GM23338 (cell line): ENCODE results near the gene UBASH3B. TPM values are rescaled to one million over a fixed set of nuclear protein-coding genes. Genes with fewer than 3 reads are reported as not detected.

Experiments
- ATAC-seq: fragments of 200-7000 bp; cut with Tn5 transposase; 3 replicates; pipeline ENCODE4 v1.9.1; 2020
- DNase-seq: peaks from one replicate; pipeline ENCODE4 v3.0.0-alpha.2; 2015; ENCODE audit warnings: low spot score
- H2AFZ ChIP-seq: fragments of 200-600 bp; sonication (generic); 2 replicates; pipeline ENCODE4 v1.8.0; 2016; ENCODE audit warnings: antibody characterized with exemption, mild to moderate bottlenecking, moderate library complexity
- H3F3A ChIP-seq: fragments of 200-600 bp; sonication (generic); replicated peaks from 2 replicates; pipeline ENCODE4 v1.8.0; 2017; ENCODE audit warnings: antibody characterized with exemption, mixed run types, low read depth
- H3K27ac ChIP-seq: fragments of 200-600 bp; sonication (generic); 2 replicates; pipeline ENCODE4 v1.6.1; 2016; ENCODE audit warnings: low read depth
- H3K27me3 ChIP-seq: fragments of 200-600 bp; sonication (generic); 2 replicates; pipeline ENCODE4 v1.8.0; 2016; ENCODE audit warnings: mild to moderate bottlenecking, mixed run types, moderate library complexity; ENCODE audit not compliant: insufficient read depth
- H3K36me3 ChIP-seq: fragments of 200-600 bp; sonication (generic); 2 replicates; pipeline ENCODE4 v1.8.0; 2016; ENCODE audit warnings: mild to moderate bottlenecking; ENCODE audit not compliant: insufficient read depth
- H3K4me1 ChIP-seq: fragments of 200-600 bp; sonication (generic); 2 replicates; pipeline ENCODE4 v1.8.0; 2016; ENCODE audit warnings: mild to moderate bottlenecking, moderate library complexity; ENCODE audit not compliant: insufficient read depth
- H3K4me2 ChIP-seq: fragments of 200-600 bp; sonication (generic); 2 replicates; pipeline ENCODE4 v1.7.1; 2017; ENCODE audit warnings: mixed run types
- H3K4me3 ChIP-seq: fragments of 200-600 bp; sonication (generic); 2 replicates; pipeline ENCODE4 v1.6.1; 2016; ENCODE audit warnings: mixed run types
- H3K79me2 ChIP-seq: fragments of 200-600 bp; sonication (generic); replicated peaks from 2 replicates; pipeline ENCODE4 v1.8.0; 2017; ENCODE audit warnings: mild to moderate bottlenecking; ENCODE audit not compliant: insufficient read depth
- H3K9me2 ChIP-seq: fragments of 200-600 bp; sonication (generic); 2 replicates; pipeline ENCODE4 v1.8.0; 2017; ENCODE audit not compliant: insufficient read depth
- H4K20me1 ChIP-seq: fragments of 200-600 bp; sonication (generic); replicated peaks from 2 replicates; pipeline ENCODE4 v1.8.0; 2017; ENCODE audit warnings: mild to moderate bottlenecking; ENCODE audit not compliant: insufficient read depth
- H3K27ac Mint-ChIP-seq: 2 replicates; pipeline ENCODE4 v1.8.0; 2020; ENCODE audit warnings: inconsistent platforms, mild to moderate bottlenecking, moderate library complexity, mixed read lengths
- H3K27me3 Mint-ChIP-seq: 3 replicates; pipeline ENCODE4 v1.8.0; 2022; ENCODE audit warnings: low read depth, mild to moderate bottlenecking, moderate library complexity, mixed read lengths, inconsistent platforms; ENCODE audit not compliant: insufficient read depth, poor library complexity
- H3K36me3 Mint-ChIP-seq: 3 replicates; pipeline ENCODE4 v1.8.0; 2021; ENCODE audit warnings: low read depth, mild to moderate bottlenecking, inconsistent platforms, moderate library complexity, mixed read lengths
- H3K4me1 Mint-ChIP-seq: 3 replicates; pipeline ENCODE4 v1.8.0; 2020; ENCODE audit warnings: mild to moderate bottlenecking, inconsistent platforms, mixed read lengths
- H3K4me3 Mint-ChIP-seq: 3 replicates; pipeline ENCODE4 v1.8.0; 2021; ENCODE audit warnings: moderate library complexity, mild to moderate bottlenecking, inconsistent platforms, mixed read lengths
- H3K9me3 Mint-ChIP-seq: 3 replicates; pipeline ENCODE4 v1.8.0; 2020; ENCODE audit warnings: moderate library complexity, mild to moderate bottlenecking, inconsistent platforms, mixed read lengths
- CREB1 ChIP-seq: fragments of 250-450 bp; sonication (Bioruptor Pico); IDR thresholded peaks from 2 replicates; pipeline ENCODE4 v1.5.0; 2020; ENCODE audit warnings: low read depth, mild to moderate bottlenecking, moderate library complexity
- EZH2 ChIP-seq: fragments of 200-600 bp; sonication (generic); IDR thresholded peaks from one replicate; pipeline ENCODE4 v1.8.0; 2017; ENCODE audit warnings: antibody characterized with exemption, mild to moderate bottlenecking, low read depth; ENCODE audit not compliant: unreplicated experiment
- EZH2phosphoT487 ChIP-seq: fragments of 200-600 bp; sonication (generic); IDR thresholded peaks from one replicate; pipeline ENCODE4 v1.8.1; 2018; ENCODE audit warnings: antibody characterized with exemption; ENCODE audit not compliant: unreplicated experiment
- NANOG ChIP-seq: IDR thresholded peaks from 2 replicates; pipeline ENCODE4 v1.6.1; 2016; ENCODE audit warnings: antibody characterized with exemption, borderline replicate concordance
- POLR2AphosphoS5 ChIP-seq: IDR thresholded peaks from 2 replicates; pipeline ENCODE4 v1.6.1; 2016; ENCODE audit warnings: antibody characterized with exemption, low read depth
- ZNF114 ChIP-seq: fragments of 250-450 bp; sonication (Bioruptor Pico); IDR thresholded peaks from 2 replicates; pipeline ENCODE4 v1.5.0; 2020; ENCODE audit warnings: mild to moderate bottlenecking, moderate library complexity
- ZNF331 ChIP-seq: fragments of 250-450 bp; sonication (Bioruptor Pico); IDR thresholded peaks from 2 replicates; pipeline ENCODE4 v1.5.0; 2020; ENCODE audit warnings: low read depth, mild to moderate bottlenecking, moderate library complexity
- ZNF462 ChIP-seq: fragments of 250-450 bp; sonication (Bioruptor Pico); IDR thresholded peaks from 2 replicates; pipeline ENCODE4 v1.5.0; 2020; ENCODE audit warnings: mild to moderate bottlenecking, moderate library complexity
- polyA plus RNA-seq: library from polyadenylated mRNA; unstranded; fragments of >200 nt; fragmentation: Nextera tagmentation; extraction: Ambion mirVana; gene quantifications from 2 replicates; pipeline ENCODE4 v1.2.1, GENCODE V29; 2016
- total RNA-seq: library from RNA; depleted of rRNA; stranded (reverse); fragments of >200 nt; shearing (Covaris generic); gene quantifications from 2 replicates; pipeline ENCODE4 v1.2.3, GENCODE V29; 2014
- TF ChIP-seq, protein P1 (sequence below), 2 experiments: fragments of 200-600 bp in 1 of 2; sonication (generic) in 1 of 2; conservative IDR thresholded peaks; 2 replicates each; pipeline versions ENCODE4 v1.5.1 to v1.6.1; 2016 to 2017; ENCODE audit warnings: antibody characterized with exemption in 2 of 2, low read depth in 2 of 2, mild to moderate bottlenecking in 2 of 2, moderate library complexity in 1 of 2

The UBASH3B gene
- total and polyA plus RNA-seq, 2 experiments from 2014 or later: 2.1 to 12.0 TPM

- Histone ChIP-seq H3K4me2 (no peak overlapping the region), H3K4me3 (no peak overlapping the region), H3F3A (no peaks in the 10 kb centered on the region), H3K27ac (no peak overlapping the region), H2AFZ (no peak overlapping the region), H3K4me1 (no peaks in the 10 kb centered on the region), H4K20me1 (no peaks in the 10 kb centered on the region), H3K9me2 (no peaks in the 10 kb centered on the region), H3K27me3 (no peaks in the 10 kb centered on the region), H3K36me3 (no peaks in the 10 kb centered on the region), H3K79me2 (no peaks in the 10 kb centered on the region; the same call in 1 of the 2 replicates)
- no peak for ATAC-seq
- peaks cover 7% of the 10 kb centered on the region for H3K4me1 Mint-ChIP-seq
- no peak overlapping the region for H3K27ac Mint-ChIP-seq
- TF ChIP-seq NANOG (no peak), CREB1 (CRISPR knock-in tag) (no peak), ZNF462 (CRISPR knock-in tag) (no peak), EZH2 (no peak), EZH2phosphoT487 (no peak), POLR2AphosphoS5 (no peak)
- no peak for DNase-seq
- no peaks in the 10 kb centered on the region for H3K27me3 Mint-ChIP-seq
- no peaks in the 10 kb centered on the region for H3K9me3 Mint-ChIP-seq
- H3K4me3 Mint-ChIP-seq: no peak overlapping the region
- no peaks in the 10 kb centered on the region for H3K36me3 Mint-ChIP-seq
These were observed 91.8 kb downstream of the UBASH3B start for GRCh38 chr11:122747351-122747781.

- Histone ChIP-seq H3K79me2 (no peaks in the 10 kb centered on the region; the same call in 1 of the 2 replicates), H3K36me3 (no peaks in the 10 kb centered on the region), H3K9me2 (no peaks in the 10 kb centered on the region), H3K4me1 (no peaks in the 10 kb centered on the region), H2AFZ (no peak overlapping the region), H3F3A (no peaks in the 10 kb centered on the region), H3K27me3 (no peaks in the 10 kb centered on the region), H4K20me1 (no peaks in the 10 kb centered on the region), H3K27ac (no peak overlapping the region), H3K4me3 (no peak overlapping the region), H3K4me2 (no peak overlapping the region)
- Mint-ChIP-seq H3K9me3 (no peaks in the 10 kb centered on the region), H3K27ac (no peak overlapping the region), H3K4me1 (peaks cover 7% of the 10 kb centered on the region), H3K27me3 (no peaks in the 10 kb centered on the region), H3K4me3 (no peak overlapping the region), H3K36me3 (no peaks in the 10 kb centered on the region)
- DNase-seq (no peak), ATAC-seq (no peak)
- TF ChIP-seq ZNF331 (CRISPR knock-in tag) (no peak), CREB1 (CRISPR knock-in tag) (no peak), ZNF114 (CRISPR knock-in tag) (no peak), POLR2AphosphoS5 (no peak), EZH2phosphoT487 (no peak)
- TF ChIP-seq, protein P1, sequence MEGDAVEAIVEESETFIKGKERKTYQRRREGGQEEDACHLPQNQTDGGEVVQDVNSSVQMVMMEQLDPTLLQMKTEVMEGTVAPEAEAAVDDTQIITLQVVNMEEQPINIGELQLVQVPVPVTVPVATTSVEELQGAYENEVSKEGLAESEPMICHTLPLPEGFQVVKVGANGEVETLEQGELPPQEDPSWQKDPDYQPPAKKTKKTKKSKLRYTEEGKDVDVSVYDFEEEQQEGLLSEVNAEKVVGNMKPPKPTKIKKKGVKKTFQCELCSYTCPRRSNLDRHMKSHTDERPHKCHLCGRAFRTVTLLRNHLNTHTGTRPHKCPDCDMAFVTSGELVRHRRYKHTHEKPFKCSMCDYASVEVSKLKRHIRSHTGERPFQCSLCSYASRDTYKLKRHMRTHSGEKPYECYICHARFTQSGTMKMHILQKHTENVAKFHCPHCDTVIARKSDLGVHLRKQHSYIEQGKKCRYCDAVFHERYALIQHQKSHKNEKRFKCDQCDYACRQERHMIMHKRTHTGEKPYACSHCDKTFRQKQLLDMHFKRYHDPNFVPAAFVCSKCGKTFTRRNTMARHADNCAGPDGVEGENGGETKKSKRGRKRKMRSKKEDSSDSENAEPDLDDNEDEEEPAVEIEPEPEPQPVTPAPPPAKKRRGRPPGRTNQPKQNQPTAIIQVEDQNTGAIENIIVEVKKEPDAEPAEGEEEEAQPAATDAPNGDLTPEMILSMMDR (conservative IDR thresholded peaks at IDR 0.05; ENCODE audit: low read depth in 2 of 2): no peak
These were observed 93.6 kb downstream of the UBASH3B start for GRCh38 chr11:122749005-122749687.
